Measurements from ENCODE around the gene TPST1.

TPST1 gene

DNA sequence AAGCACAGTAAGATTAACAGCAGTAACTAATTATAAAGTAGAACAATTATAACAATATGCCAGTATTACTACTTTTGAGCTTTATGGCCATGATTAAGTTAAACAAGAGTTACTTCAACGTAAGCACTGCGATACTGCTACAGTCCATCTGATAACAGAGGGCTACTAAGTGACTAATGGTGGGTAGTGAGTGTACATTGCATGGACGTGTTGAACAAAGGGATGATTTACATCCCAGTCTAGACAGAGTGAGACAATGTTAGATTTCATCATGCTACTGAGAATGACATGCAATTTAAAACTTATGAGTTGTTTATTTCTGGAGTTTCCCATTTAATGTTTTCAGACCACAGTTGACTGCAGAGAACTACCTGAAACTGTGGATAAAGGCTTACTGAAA lies 45.6 kb downstream of the TPST1 start:
- TF ChIP-seq FOXA1 (IDR thresholded peaks at IDR 0.05) (no peak), BHLHE40 (IDR thresholded peaks at IDR 0.05; ENCODE audit: borderline replicate concordance) (no peak), PKNOX1 (IDR thresholded peaks at IDR 0.05) (peak; percentile 38; the same call in 1 of the 2 replicates), SUZ12 (IDR thresholded peaks at IDR 0.05) (no peak)
- no peak for DNase-seq (ENCODE audit: extremely low spot score)
- POLR2A ChIA-PET = interaction anchor here (1.3 kb wide), 1 partner anchor 137 kb away, joined by 4 read pairs; the partner anchor contains the start of gene CRCP
- CTCF ChIA-PET = no interaction called here

DNA sequence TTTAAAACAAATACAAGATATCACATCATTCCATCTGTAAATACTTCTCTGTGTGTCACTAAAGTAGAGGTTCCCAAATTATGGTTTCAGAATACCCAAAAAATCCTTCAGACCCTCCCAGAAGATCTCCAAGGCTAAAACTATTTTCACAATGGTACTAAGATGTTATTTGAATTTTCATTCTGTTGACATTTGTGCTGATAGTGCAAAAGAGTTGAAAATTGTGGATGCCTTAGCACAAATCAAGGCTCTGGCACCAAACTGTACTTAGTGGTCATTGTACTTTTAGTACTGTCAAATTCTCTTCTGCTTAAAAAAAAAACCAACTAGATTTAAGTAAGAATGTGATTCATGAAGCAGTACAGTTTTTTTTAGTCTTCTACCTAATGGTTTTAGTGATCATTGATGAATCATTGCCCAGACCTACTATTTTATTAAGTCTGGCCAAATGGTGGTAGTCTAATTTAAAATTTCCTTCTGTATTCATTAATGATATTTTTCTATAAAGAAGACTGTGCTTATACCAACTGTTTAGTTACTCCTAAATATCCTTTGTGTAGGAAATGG lies 50.5 kb downstream of the TPST1 start:
- TF ChIP-seq CTBP1 (IDR thresholded peaks at IDR 0.05; ENCODE audit: borderline replicate concordance) = no peak
- no peak for TF ChIP-seq PKNOX1 (IDR thresholded peaks at IDR 0.05)
- TF ChIP-seq ZNF384 (IDR thresholded peaks at IDR 0.05) = no peak
- no peak for TF ChIP-seq SP1 (IDR thresholded peaks at IDR 0.05)
- TF ChIP-seq L3MBTL2 (conservative IDR thresholded peaks at IDR 0.05) = no peak
- TF ChIP-seq HDGF (IDR thresholded peaks at IDR 0.05; ENCODE audit: borderline replicate concordance) = no peak
- no peak for TF ChIP-seq SUZ12 (IDR thresholded peaks at IDR 0.05)
- no peak for TF ChIP-seq NFRKB (IDR thresholded peaks at IDR 0.05)
- TF ChIP-seq ELF4 (IDR thresholded peaks at IDR 0.05) = no peak
- no peak for TF ChIP-seq TARDBP (IDR thresholded peaks at IDR 0.05)
- TF ChIP-seq ARNT (IDR thresholded peaks at IDR 0.05) = no peak
- TF ChIP-seq FOXA1 (IDR thresholded peaks at IDR 0.05) = no peak
- TF ChIP-seq FOXK2 (IDR thresholded peaks at IDR 0.05) = no peak
- ChIA-PET POLR2A (no interaction called here), CTCF (no interaction called here)
- DNase-seq (ENCODE audit: extremely low spot score) = no peak

- ChIA-PET CTCF (no interaction called here), POLR2A (no interaction called here)
- DNase-seq (ENCODE audit: extremely low spot score) = no peak
- TF ChIP-seq NFRKB (IDR thresholded peaks at IDR 0.05) = no peak
- no peak for TF ChIP-seq ZNF384 (IDR thresholded peaks at IDR 0.05)
- no peak for TF ChIP-seq ELF4 (IDR thresholded peaks at IDR 0.05)
- no peak for TF ChIP-seq ARNT (IDR thresholded peaks at IDR 0.05)
- no peak for TF ChIP-seq FOXA1 (IDR thresholded peaks at IDR 0.05)
- TF ChIP-seq TARDBP (IDR thresholded peaks at IDR 0.05) = no peak
- TF ChIP-seq BHLHE40 (IDR thresholded peaks at IDR 0.05; ENCODE audit: borderline replicate concordance) = no peak
- TF ChIP-seq LEF1 (IDR thresholded peaks at IDR 0.05; ENCODE audit: borderline replicate concordance) = no peak
- no peak for TF ChIP-seq HDGF (IDR thresholded peaks at IDR 0.05; ENCODE audit: borderline replicate concordance)
- no peak for TF ChIP-seq SP1 (IDR thresholded peaks at IDR 0.05)
- TF ChIP-seq CTBP1 (IDR thresholded peaks at IDR 0.05; ENCODE audit: borderline replicate concordance) = no peak
- no peak for TF ChIP-seq L3MBTL2 (conservative IDR thresholded peaks at IDR 0.05)
- TF ChIP-seq FOXM1 (IDR thresholded peaks at IDR 0.05; ENCODE audit: borderline replicate concordance) = no peak
- no peak for TF ChIP-seq PKNOX1 (IDR thresholded peaks at IDR 0.05)
- TF ChIP-seq FOXK2 (IDR thresholded peaks at IDR 0.05) = no peak
- TF ChIP-seq SUZ12 (IDR thresholded peaks at IDR 0.05) = no peak
Observed at GRCh38 chr7:66256281-66256680, 51.1 kb downstream of the TPST1 start.

- TF ChIP-seq HDGF (IDR thresholded peaks at IDR 0.05; ENCODE audit: borderline replicate concordance) (no peak), L3MBTL2 (conservative IDR thresholded peaks at IDR 0.05) (no peak), BHLHE40 (IDR thresholded peaks at IDR 0.05; ENCODE audit: borderline replicate concordance) (no peak), TARDBP (IDR thresholded peaks at IDR 0.05) (no peak), ARNT (IDR thresholded peaks at IDR 0.05) (no peak), PKNOX1 (IDR thresholded peaks at IDR 0.05) (no peak), LEF1 (IDR thresholded peaks at IDR 0.05; ENCODE audit: borderline replicate concordance) (no peak), SUZ12 (IDR thresholded peaks at IDR 0.05) (no peak), FOXA1 (IDR thresholded peaks at IDR 0.05) (no peak), FOXM1 (IDR thresholded peaks at IDR 0.05; ENCODE audit: borderline replicate concordance) (no peak), NFRKB (IDR thresholded peaks at IDR 0.05) (no peak), SP1 (IDR thresholded peaks at IDR 0.05) (no peak), CTBP1 (IDR thresholded peaks at IDR 0.05; ENCODE audit: borderline replicate concordance) (no peak), ELF4 (IDR thresholded peaks at IDR 0.05) (no peak), FOXK2 (IDR thresholded peaks at IDR 0.05) (no peak), ZNF384 (IDR thresholded peaks at IDR 0.05) (no peak)
- ChIA-PET CTCF (no interaction called here), POLR2A (interaction anchor here (1.3 kb wide), 1 partner anchor 12 kb away, joined by 3 read pairs; no protein-coding TSS in a partner anchor)
- DNase-seq (ENCODE audit: extremely low spot score) = no peak
Observed at GRCh38 chr7:66257481-66257880, 52.3 kb downstream of the TPST1 start.

GRCh38 chr7:66258409-66258808 lies 53.3 kb downstream of the TPST1 start:
- no peak for DNase-seq (ENCODE audit: extremely low spot score)
- ChIA-PET CTCF (no interaction called here), POLR2A (interaction anchor here (1.0 to 1.3 kb wide), 2 partner anchors 11 to 54 kb away, joined by 3 read pairs; partner anchors contain the start of gene TPST1)
- TF ChIP-seq SP1 (IDR thresholded peaks at IDR 0.05) = no peak
- TF ChIP-seq TARDBP (IDR thresholded peaks at IDR 0.05) = no peak
- TF ChIP-seq LEF1 (IDR thresholded peaks at IDR 0.05; ENCODE audit: borderline replicate concordance) = no peak
- no peak for TF ChIP-seq PKNOX1 (IDR thresholded peaks at IDR 0.05)
- no peak for TF ChIP-seq SUZ12 (IDR thresholded peaks at IDR 0.05)
- TF ChIP-seq ELF4 (IDR thresholded peaks at IDR 0.05) = no peak
- TF ChIP-seq ARNT (IDR thresholded peaks at IDR 0.05) = no peak
- TF ChIP-seq HDGF (IDR thresholded peaks at IDR 0.05; ENCODE audit: borderline replicate concordance) = no peak
